Breast epithelium (tissue), 3 donors: ENCODE results near the gene NHLRC1.

Experiments used
- CTCF ChIP-seq, 3 donors: fragments of 450-650 bp; IDR thresholded peaks; one replicate each; pipeline ENCODE4 v1.5.1; 2016 to 2017; ENCODE audit warnings: antibody characterized with exemption in 3 of 3, mild to moderate bottlenecking in 3 of 3, moderate library complexity in 3 of 3
- POLR2A ChIP-seq: fragments of 450-650 bp; IDR thresholded peaks from one replicate; pipeline ENCODE4 v1.6.1; 2016; ENCODE audit warnings: antibody characterized with exemption, mild to moderate bottlenecking, moderate library complexity

GRCh38 chr6:18155864-18156421 lies 33.5 kb upstream of the NHLRC1 start:
- TF ChIP-seq CTCF (IDR thresholded peaks at IDR 0.05) (peak in 1 of 3 donors; percentile 30), POLR2A (no peak)
